GM19463 (cell line): Measurements from ENCODE around the gene TACC3.
"Not testable (repeated sequence)": the region's sequence is repeated elsewhere in the genome, so short reads cannot be mapped to it uniquely, and the experiment has no call there.

Source experiments
- ATAC-seq: cut with Tn5 transposase; IDR thresholded peaks from one replicate; pipeline ENCODE4 v1.9.1; 2021; ENCODE audit warnings: mild to moderate bottlenecking, moderate library complexity; ENCODE audit not compliant: unreplicated experiment

Gene TACC3

GRCh38 chr4:1701671-1702070 lies 19.6 kb upstream of the TACC3 start:
- not testable (repeated sequence) for ATAC-seq

GRCh38 chr4:1703867-1704266 lies 17.5 kb upstream of the TACC3 start:
- no peak for ATAC-seq

GRCh38 chr4:1705732-1706131 lies 15.6 kb upstream of the TACC3 start:
- ATAC-seq = no peak

- no peak for ATAC-seq
Observed at GRCh38 chr4:1706358-1706757, 15.0 kb upstream of the TACC3 start.

- ATAC-seq = no peak
Observed at GRCh38 chr4:1708581-1708980, 12.7 kb upstream of the TACC3 start.

GRCh38 chr4:1711055-1711570 lies 10.2 kb upstream of the TACC3 start:
- no peak for ATAC-seq

GRCh38 chr4:1711571-1712215 lies 9.6 kb upstream of the TACC3 start:
- ATAC-seq = peak; percentile 6

- ATAC-seq = peak; percentile 77
Observed at GRCh38 chr4:1712216-1713002, 8.9 kb upstream of the TACC3 start, which contains the start of gene SLBP. Gene SLBP, minus strand, starts transcription at chr4:1712319. Its CDS starts 131 bp downstream, at chr4:1712188.

- ATAC-seq = peak; percentile 6
Observed at GRCh38 chr4:1713003-1713851, 8.1 kb upstream of the TACC3 start.

- ATAC-seq = no peak
Observed at GRCh38 chr4:1714303-1715001, 6.9 kb upstream of the TACC3 start.

- ATAC-seq = no peak
Observed at GRCh38 chr4:1715002-1715758, 6.1 kb upstream of the TACC3 start.

- no peak for ATAC-seq
Observed at GRCh38 chr4:1716065-1716945, 5.0 kb upstream of the TACC3 start.

GRCh38 chr4:1717129-1718094 lies 3.9 kb upstream of the TACC3 start:
- no peak for ATAC-seq

- ATAC-seq = no peak
Observed at GRCh38 chr4:1718095-1718850, 3.0 kb upstream of the TACC3 start.

GRCh38 chr4:1720163-1720983 lies 948 bp upstream of the TACC3 start:
- ATAC-seq = peak; percentile 20
